ENCODE results near the gene GSE1. TPM values are rescaled to one million over a fixed set of nuclear protein-coding genes. Genes with fewer than 3 reads are reported as not detected.

GSE1 gene
- total and polyA plus RNA-seq, 9 of the 15 experiments (the other 6 are each of a cell fraction or from before 2014, with no cell fraction given): 12.2 to 244 (median 57.9) TPM

DNA sequence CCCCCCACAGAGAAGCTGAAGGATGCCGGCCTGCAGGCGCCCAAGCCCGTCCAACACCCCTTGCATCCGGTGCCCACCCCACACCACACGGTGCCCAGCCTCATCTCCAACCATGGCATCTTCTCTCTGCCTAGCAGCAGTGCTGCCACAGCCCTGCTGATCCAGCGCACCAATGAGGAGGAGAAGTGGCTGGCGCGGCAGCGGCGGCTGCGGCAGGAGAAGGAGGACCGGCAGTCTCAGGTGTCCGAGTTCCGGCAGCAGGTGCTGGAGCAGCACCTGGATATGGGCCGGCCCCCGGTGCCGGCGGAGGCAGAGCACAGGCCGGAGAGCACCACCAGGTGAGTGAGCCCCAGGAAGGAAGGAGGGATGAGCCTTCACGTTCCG, 44.1 kb downstream of the GSE1 start:
- Histone ChIP-seq H3K4me3 (no peak overlapping the region), H2AFZ (ENCODE audit: low read depth, low read length) (no peak overlapping the region), H3K27ac (ENCODE audit: extremely low read depth, low read depth, low read length) (no peak overlapping the region), H3K4me2 (ENCODE audit: insufficient read depth, low read length) (no peak overlapping the region), H3K9me3 (replicated peaks; ENCODE audit: control insufficient read depth, insufficient read depth, low read depth, low read length) (no peaks in the 10 kb centered on the region), H3K9me1 (ENCODE audit: control insufficient read depth, insufficient read depth, low read length) (peaks cover 8% of the 10 kb centered on the region), H3K4me1 (replicated peaks in 1 of 2; ENCODE audit: control insufficient read depth in 2 of 2, insufficient read depth in 2 of 2, low read length in 2 of 2) (peaks cover 4 to 54% of the 10 kb centered on the region in 2 experiments; a peak in 4 of 5 replicates), H3K79me2 (ENCODE audit: control insufficient read depth, insufficient read depth, low read length) (peaks cover 50% of the 10 kb centered on the region), H3K9ac (ENCODE audit: insufficient read depth in 1 of 2, low read depth in 2 of 2, low read length in 2 of 2) (no peak overlapping the region), H3K36me3 (ENCODE audit: control insufficient read depth, insufficient read depth, low read length) (peaks cover 96% of the 10 kb centered on the region), H3K27me3 (ENCODE audit: control insufficient read depth in 2 of 2, insufficient read depth in 2 of 2, low read length in 2 of 2) (no peaks in the 10 kb centered on the region), H4K20me1 (replicated peaks; ENCODE audit: control insufficient read depth, insufficient read depth, low read length) (peaks cover 50% of the 10 kb centered on the region)
- in situ Hi-C loops (cut with MboI): no loop called here
- ChIA-PET CTCF (ENCODE audit: low intra/inter-chr PET ratio) (no interaction called here), POLR2A (interaction anchor here (2.4 kb wide), 1 partner anchor 8 kb away, joined by 9 read pairs; no protein-coding TSS in a partner anchor)
- DNase-seq (ENCODE audit: extremely low read depth in 1 of 4, low spot score in 3 of 4) (no peak), FAIRE-seq (no peak), ATAC-seq (no peak)
- TF ChIP-seq ZNF41 (CRISPR knock-in tag; conservative IDR thresholded peaks at IDR 0.05): no peak
- no peak for TF ChIP-seq RBM17 (IDR thresholded peaks at IDR 0.05; ENCODE audit: borderline replicate concordance, low read depth, low read length)
- no peak for TF ChIP-seq KLF6 (CRISPR knock-in tag; IDR thresholded peaks at IDR 0.05; ENCODE audit: borderline replicate concordance)
- TF ChIP-seq, protein P1, sequence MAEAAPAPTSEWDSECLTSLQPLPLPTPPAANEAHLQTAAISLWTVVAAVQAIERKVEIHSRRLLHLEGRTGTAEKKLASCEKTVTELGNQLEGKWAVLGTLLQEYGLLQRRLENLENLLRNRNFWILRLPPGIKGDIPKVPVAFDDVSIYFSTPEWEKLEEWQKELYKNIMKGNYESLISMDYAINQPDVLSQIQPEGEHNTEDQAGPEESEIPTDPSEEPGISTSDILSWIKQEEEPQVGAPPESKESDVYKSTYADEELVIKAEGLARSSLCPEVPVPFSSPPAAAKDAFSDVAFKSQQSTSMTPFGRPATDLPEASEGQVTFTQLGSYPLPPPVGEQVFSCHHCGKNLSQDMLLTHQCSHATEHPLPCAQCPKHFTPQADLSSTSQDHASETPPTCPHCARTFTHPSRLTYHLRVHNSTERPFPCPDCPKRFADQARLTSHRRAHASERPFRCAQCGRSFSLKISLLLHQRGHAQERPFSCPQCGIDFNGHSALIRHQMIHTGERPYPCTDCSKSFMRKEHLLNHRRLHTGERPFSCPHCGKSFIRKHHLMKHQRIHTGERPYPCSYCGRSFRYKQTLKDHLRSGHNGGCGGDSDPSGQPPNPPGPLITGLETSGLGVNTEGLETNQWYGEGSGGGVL (CRISPR knock-in tag; IDR thresholded peaks at IDR 0.05): no peak
- peak; percentile 70 for TF ChIP-seq POLR2G (IDR thresholded peaks at IDR 0.05; ENCODE audit: low read depth, low read length)
- TF ChIP-seq C11orf30 (IDR thresholded peaks at IDR 0.05; ENCODE audit: low read depth): no peak
- peak; percentile 16; the same call in 1 of the 2 replicates for TF ChIP-seq ZNF263 (CRISPR knock-in tag; IDR thresholded peaks at IDR 0.05; ENCODE audit: borderline replicate concordance)
- TF ChIP-seq, protein P2, sequence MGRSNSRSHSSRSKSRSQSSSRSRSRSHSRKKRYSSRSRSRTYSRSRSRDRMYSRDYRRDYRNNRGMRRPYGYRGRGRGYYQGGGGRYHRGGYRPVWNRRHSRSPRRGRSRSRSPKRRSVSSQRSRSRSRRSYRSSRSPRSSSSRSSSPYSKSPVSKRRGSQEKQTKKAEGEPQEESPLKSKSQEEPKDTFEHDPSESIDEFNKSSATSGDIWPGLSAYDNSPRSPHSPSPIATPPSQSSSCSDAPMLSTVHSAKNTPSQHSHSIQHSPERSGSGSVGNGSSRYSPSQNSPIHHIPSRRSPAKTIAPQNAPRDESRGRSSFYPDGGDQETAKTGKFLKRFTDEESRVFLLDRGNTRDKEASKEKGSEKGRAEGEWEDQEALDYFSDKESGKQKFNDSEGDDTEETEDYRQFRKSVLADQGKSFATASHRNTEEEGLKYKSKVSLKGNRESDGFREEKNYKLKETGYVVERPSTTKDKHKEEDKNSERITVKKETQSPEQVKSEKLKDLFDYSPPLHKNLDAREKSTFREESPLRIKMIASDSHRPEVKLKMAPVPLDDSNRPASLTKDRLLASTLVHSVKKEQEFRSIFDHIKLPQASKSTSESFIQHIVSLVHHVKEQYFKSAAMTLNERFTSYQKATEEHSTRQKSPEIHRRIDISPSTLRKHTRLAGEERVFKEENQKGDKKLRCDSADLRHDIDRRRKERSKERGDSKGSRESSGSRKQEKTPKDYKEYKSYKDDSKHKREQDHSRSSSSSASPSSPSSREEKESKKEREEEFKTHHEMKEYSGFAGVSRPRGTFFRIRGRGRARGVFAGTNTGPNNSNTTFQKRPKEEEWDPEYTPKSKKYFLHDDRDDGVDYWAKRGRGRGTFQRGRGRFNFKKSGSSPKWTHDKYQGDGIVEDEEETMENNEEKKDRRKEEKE (IDR thresholded peaks at IDR 0.05; ENCODE audit: borderline replicate concordance in 1 of 2, control insufficient read depth in 1 of 2, low read depth in 2 of 2, low read length in 1 of 2): no peak
- peak; percentile 95 for TF ChIP-seq RBM22 (IDR thresholded peaks at IDR 0.05; ENCODE audit: low read depth, low read length, poor library complexity, severe bottlenecking)
- TF ChIP-seq, protein P3, sequence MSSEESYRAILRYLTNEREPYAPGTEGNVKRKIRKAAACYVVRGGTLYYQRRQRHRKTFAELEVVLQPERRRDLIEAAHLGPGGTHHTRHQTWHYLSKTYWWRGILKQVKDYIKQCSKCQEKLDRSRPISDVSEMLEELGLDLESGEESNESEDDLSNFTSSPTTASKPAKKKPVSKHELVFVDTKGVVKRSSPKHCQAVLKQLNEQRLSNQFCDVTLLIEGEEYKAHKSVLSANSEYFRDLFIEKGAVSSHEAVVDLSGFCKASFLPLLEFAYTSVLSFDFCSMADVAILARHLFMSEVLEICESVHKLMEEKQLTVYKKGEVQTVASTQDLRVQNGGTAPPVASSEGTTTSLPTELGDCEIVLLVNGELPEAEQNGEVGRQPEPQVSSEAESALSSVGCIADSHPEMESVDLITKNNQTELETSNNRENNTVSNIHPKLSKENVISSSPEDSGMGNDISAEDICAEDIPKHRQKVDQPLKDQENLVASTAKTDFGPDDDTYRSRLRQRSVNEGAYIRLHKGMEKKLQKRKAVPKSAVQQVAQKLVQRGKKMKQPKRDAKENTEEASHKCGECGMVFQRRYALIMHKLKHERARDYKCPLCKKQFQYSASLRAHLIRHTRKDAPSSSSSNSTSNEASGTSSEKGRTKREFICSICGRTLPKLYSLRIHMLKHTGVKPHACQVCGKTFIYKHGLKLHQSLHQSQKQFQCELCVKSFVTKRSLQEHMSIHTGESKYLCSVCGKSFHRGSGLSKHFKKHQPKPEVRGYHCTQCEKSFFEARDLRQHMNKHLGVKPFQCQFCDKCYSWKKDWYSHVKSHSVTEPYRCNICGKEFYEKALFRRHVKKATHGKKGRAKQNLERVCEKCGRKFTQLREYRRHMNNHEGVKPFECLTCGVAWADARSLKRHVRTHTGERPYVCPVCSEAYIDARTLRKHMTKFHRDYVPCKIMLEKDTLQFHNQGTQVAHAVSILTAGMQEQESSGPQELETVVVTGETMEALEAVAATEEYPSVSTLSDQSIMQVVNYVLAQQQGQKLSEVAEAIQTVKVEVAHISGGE (CRISPR knock-in tag; IDR thresholded peaks at IDR 0.05): no peak
- WGBS (ENCODE audit: insufficient coverage, low coverage, missing lambda C conversion rate): 94% methylated on average over 10 of the region's 21 CpGs
- no TSS peak for BruUV-seq (replicated peaks)
- intact Hi-C loops (cut with micrococcal nuclease): no loop called here
